RWPE1 (cell line): ENCODE data around the gene NCAM2.
A peak's percentile ranks its signal among the peaks of the same experiment; 100 is the strongest.

Source experiments
- CTCF ChIA-PET: fragments of 350-600 bp; sonication (Branson Sonifier 250); formaldehyde crosslinking; extraction: SDS; loops from one replicate; lab custom pipeline; 2021; lab: Yijun Ruan, JAX
- POLR2A ChIA-PET: fragments of 400-600 bp; formaldehyde crosslinking; extraction: SDS; loops from one replicate; lab custom pipeline; 2020; ENCODE audit warnings: antibody characterized with exemption; ENCODE audit not compliant: low non-redundant PET; lab: Yijun Ruan, JAX
- DNase-seq: peaks from one replicate; pipeline ENCODE4 v3.0.0; 2012; ENCODE audit warnings: low spot score
- H3K27ac ChIP-seq: fragments of 450-650 bp; 2 replicates; pipeline ENCODE4 v1.5.1; 2017
- TF ChIP-seq, protein P1 (sequence below): fragments of 450-650 bp; conservative IDR thresholded peaks from 2 replicates; pipeline ENCODE4 v1.5.1; 2017; ENCODE audit warnings: low read depth, mild to moderate bottlenecking

Gene NCAM2

DNA sequence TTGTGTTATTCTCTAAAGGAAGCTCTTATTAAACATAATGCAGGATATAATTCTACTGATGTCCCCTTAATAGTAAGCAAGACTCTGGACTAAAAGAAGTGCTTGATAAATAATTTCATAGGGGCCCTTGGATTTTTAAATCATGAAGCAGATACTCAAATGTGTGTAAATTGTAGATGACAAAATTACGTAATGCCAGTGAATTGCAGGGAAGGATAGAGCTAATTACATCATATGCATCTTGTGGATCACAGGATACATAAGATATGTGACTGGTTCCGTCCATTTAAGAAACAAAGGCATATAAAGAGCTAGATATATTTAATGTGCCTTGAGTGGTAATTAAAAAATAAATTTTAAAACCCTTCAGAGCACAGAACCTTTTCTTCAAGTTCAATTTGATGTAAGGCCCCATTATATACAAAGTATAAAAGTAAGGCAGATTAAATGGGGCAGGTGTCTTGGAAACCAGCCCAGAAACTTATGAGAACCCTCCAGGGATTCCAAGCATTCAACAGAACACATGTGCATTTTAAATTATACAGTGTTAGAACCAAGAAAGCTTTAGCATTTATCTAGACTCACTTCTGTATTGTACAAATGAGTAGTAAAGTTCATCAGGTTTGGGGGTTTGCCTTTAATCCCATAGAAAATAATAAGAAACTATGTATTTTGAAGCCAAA is 190.4 kb downstream of the NCAM2 start:
- CTCF ChIA-PET, result no interaction called here
- H3K27ac ChIP-seq, result no peak overlapping the region
- no peak for DNase-seq
- POLR2A ChIA-PET, result no interaction called here
- TF ChIP-seq, protein P1, sequence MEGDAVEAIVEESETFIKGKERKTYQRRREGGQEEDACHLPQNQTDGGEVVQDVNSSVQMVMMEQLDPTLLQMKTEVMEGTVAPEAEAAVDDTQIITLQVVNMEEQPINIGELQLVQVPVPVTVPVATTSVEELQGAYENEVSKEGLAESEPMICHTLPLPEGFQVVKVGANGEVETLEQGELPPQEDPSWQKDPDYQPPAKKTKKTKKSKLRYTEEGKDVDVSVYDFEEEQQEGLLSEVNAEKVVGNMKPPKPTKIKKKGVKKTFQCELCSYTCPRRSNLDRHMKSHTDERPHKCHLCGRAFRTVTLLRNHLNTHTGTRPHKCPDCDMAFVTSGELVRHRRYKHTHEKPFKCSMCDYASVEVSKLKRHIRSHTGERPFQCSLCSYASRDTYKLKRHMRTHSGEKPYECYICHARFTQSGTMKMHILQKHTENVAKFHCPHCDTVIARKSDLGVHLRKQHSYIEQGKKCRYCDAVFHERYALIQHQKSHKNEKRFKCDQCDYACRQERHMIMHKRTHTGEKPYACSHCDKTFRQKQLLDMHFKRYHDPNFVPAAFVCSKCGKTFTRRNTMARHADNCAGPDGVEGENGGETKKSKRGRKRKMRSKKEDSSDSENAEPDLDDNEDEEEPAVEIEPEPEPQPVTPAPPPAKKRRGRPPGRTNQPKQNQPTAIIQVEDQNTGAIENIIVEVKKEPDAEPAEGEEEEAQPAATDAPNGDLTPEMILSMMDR, result no peak

DNA sequence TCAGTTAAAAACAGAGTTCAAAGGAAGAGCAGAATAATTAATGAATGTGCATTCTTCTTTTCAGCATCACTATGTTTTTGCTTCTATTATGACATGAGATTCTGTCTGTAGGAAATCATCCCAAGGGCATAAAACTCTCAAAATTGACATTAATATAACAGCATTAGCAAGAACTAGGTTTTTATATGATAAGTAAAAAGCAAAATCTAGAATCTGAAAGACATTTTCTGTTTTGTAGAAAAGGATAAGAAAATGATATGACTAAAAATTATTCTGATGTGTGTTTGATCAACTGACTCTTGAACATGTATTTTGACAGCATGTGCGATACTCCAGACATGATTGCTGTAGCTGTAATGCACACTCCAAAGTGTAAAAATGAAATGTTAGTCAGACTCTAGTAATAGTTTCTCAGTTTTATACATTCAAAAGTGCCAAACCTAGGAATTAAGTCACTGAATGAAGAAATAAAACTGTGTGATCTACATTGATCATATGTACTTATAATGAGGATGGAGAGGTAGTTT is 197.3 kb downstream of the NCAM2 start:
- H3K27ac ChIP-seq, result no peak overlapping the region
- POLR2A ChIA-PET, result no interaction called here
- no peak for DNase-seq
- TF ChIP-seq, protein P1, result no peak
- CTCF ChIA-PET, result no interaction called here

DNA sequence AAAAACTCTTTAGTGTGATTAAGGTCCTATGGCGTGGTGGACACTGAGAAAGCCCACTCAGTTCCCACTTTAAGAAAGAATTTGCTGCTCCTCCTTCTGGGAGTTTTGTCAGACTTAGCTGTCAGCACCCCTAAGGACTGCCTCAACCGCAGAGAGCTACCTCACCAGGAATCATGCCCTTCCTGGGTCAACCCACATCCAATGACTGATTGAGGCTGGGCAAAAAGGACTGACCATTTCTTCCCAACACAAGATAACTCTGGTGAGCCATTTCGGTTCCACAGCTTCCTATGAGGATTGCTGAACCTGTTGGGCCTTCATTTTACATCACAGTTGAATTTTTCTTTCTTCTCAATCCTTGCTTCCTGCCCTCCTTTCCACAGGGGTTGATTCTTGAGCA is 197.9 kb downstream of the NCAM2 start:
- ChIA-PET POLR2A (no interaction called here), CTCF (no interaction called here)
- no peak for DNase-seq
- no peak overlapping the region for H3K27ac ChIP-seq
- TF ChIP-seq, protein P1, result no peak

DNA sequence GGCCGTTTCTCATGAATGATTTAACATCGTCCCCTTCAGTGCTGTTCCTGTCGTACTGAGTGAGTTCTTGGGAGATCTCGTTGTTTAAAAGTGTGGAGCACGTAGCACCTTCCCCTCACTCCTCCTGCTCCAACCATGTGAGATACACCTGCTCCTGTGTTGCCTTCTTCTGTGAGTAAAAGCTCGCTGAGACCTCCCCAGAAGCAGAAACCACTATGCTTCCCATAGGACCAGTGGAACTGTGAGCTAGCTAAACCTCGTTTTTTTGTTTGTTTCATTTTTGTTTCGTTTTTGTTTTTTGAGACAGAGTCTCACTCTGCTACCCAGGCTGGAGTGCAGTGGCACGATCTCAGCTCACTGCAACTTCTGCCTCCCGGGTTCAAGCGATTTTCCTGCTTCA is 198.6 kb downstream of the NCAM2 start:
- ChIA-PET CTCF (no interaction called here), POLR2A (no interaction called here)
- no peak for DNase-seq

DNA sequence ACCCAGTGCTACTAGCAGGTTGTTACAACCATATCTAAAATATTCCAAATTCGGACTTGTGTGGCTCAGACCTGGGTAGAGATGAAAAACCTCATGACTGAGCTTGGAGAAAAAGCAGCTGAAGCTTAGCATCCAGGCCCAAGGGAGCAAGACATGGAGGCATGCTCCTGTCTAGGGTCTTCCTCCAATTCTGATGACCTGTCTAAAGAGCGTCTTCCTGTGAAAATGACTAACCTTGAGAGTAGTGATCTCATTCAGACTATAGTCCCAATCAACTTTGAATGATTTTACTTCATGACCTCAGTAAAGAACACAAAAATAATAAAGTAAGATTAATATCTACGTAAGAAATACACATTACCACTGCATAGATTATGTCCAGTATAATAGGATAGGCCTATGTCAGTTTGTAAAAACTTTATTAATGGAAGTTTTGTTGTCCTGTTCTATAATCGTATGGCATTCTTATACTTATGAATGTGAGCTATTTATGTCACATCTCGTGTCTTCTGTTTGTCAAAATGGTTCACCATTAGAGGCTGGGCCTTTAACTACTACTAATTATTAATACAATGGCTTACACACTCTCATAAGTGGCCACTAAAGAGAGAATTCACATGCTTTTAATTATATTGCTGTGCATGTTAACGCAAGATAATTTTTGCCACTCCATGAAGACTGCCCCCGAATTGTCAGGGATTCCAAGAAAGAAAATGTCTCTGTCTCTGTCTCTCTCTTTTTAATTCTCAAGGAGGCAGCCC is 201.3 kb downstream of the NCAM2 start:
- CTCF ChIA-PET, result no interaction called here
- TF ChIP-seq, protein P1, result no peak
- no peak overlapping the region for H3K27ac ChIP-seq
- POLR2A ChIA-PET, result no interaction called here
- no peak for DNase-seq

More for the DNA sequence above, 198.6 kb downstream of the NCAM2 start:
- H3K27ac ChIP-seq, result no peak overlapping the region
- TF ChIP-seq, protein P1, result no peak

DNA sequence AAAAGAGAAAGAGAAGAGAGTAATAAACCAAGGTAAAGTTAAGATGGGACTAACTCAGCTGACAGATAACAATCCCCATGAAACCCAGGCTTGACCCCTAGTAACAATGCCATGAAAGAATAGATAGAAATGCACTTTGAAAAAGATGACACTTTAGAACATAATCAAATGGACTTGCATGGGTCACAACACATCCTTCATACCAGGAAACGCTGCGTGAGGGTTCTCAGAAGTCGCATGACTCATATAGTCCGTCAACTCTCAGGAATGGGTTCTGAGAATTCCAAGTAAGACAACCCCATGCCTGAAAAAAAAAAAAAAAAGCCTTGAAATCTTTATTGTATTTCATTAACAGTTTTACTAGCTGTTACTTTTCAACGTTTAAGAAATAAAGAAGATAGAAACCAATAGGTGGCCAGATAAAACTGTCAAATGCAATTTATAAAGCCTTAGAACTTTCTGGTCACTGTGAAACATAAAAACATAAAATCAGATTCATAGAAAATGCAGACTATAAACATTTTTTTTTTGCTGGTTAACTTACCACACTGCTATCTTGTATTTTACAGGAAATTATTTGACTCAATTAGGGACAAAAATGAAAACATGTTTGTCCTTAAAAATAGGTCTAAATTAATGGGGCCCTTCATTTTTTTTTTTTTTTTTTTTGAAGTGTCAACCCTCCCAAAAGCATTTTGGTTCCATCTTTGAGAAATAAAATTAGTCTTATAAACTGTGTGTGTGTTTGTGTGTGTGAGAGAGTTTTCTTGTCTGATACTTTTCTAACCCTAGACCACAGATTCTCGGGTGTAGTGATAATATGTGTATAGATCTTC is 202.1 kb downstream of the NCAM2 start:
- POLR2A ChIA-PET, result no interaction called here
- TF ChIP-seq, protein P1, result no peak
- CTCF ChIA-PET, result interaction anchor here (0.6 kb wide), 1 partner anchor 88 kb away, joined by 3 read pairs; no protein-coding TSS in a partner anchor
- no peak overlapping the region for H3K27ac ChIP-seq
- DNase-seq, result peak; percentile 65
